HL-60 (cell line): ENCODE measurements around the gene STIM2.

Source experiments
- CTCF ChIP-seq: IDR thresholded peaks from one replicate; pipeline ENCODE4 v1.5.1; 2011; ENCODE audit warnings: low read length, control low read depth, inconsistent platforms; ENCODE audit not compliant: insufficient read depth
- GABPA ChIP-seq: IDR thresholded peaks from 2 replicates; pipeline ENCODE4 v1.6.1; 2012; ENCODE audit warnings: low read depth
- POLR2AphosphoS5 ChIP-seq: IDR thresholded peaks from 2 replicates; pipeline ENCODE4 v1.6.1; 2012; ENCODE audit warnings: low read depth
- REST ChIP-seq: IDR thresholded peaks from 2 replicates; pipeline ENCODE4 v1.6.1; 2012; ENCODE audit warnings: low read depth; ENCODE audit not compliant: insufficient replicate concordance
- SPI1 ChIP-seq: IDR thresholded peaks from 2 replicates; pipeline ENCODE4 v1.6.1; 2012; ENCODE audit warnings: low read depth, mild to moderate bottlenecking, borderline replicate concordance

GRCh38 chr4:26867914-26868684 lies 7.5 kb downstream of the STIM2 start:
- TF ChIP-seq CTCF: no peak
- TF ChIP-seq GABPA: no peak
- TF ChIP-seq REST: no peak
- no peak for TF ChIP-seq POLR2AphosphoS5
- TF ChIP-seq SPI1: no peak
